ENCODE results near the gene GCSAML.

Gene GCSAML

DNA sequence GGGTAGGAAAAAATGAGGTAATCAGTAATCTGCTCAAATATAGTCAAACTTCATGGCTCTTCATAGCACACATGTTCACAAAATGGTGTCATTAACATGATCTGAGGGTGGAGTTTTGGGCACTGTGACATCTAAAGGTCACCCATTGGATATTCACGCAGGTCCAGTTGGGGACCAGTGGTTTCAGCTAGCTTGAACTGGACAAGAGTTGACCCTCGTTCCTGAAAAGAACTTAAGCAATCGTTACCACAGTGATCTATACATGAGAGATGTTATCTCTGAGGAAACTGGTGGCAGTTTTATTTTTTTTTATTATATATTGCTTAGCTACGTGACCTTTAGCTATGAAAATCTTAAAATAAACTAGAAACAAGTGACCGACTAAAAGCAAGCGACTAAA, 9.7 kb upstream of the GCSAML start:
- DNase-seq (ENCODE audit: low read depth in 1 of 2, low spot score in 1 of 2): no peak
- no peak for TF ChIP-seq JUND (IDR thresholded peaks at IDR 0.05; ENCODE audit: low read depth)
- in situ Hi-C loops (cut with HindIII; ENCODE audit: low pct_unique_long_range_greater_than_20kb, low sequenced_read_pairs): no loop called here

DNA sequence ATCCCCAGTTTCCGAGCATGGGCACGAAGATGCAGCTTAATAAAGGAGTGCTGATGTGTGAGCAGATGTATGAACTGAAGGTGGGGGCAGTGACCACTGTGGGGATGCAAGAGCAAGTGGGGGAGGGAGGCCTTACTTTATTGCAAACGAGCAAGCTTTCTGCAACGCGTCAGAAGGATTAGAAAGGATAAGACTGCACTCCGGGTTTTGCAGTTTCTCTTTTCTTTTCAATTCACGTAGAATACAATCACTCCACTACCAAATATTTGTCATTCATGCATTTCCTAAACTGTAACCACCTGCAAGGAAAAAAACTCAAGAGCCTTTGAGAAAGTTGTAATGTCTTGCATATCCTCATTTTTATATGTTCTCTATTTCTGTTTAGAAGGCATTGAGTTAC, 8.4 kb upstream of the GCSAML start:
- in situ Hi-C loops (cut with HindIII; ENCODE audit: low pct_unique_long_range_greater_than_20kb, low sequenced_read_pairs): no loop called here
- no peak for DNase-seq (ENCODE audit: low read depth in 1 of 2, low spot score in 1 of 2)
- TF ChIP-seq JUND (IDR thresholded peaks at IDR 0.05; ENCODE audit: low read depth): no peak

DNA sequence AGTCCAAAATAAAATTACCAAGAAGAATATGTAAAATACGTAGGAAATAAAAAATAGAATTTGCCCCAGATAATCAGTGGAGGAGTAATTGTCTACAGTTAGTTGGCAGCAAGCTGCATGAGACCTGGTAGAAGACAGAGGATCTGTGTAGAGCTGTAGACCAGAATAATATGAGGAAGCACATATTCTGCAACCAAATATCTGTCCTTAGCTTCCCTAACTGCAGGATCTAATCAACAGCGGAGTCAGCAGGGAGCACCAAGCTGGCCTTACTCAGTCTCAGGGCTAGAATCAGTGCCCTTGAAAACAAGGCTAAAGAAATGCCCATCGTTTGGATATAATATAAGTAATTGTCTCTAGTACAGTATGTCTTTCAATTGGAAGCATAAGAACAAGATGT, 6.1 kb upstream of the GCSAML start:
- in situ Hi-C loops (cut with HindIII; ENCODE audit: low pct_unique_long_range_greater_than_20kb, low sequenced_read_pairs): no loop called here
- no peak for DNase-seq (ENCODE audit: low read depth in 1 of 2, low spot score in 1 of 2)
- TF ChIP-seq JUND (IDR thresholded peaks at IDR 0.05; ENCODE audit: low read depth): no peak

DNA sequence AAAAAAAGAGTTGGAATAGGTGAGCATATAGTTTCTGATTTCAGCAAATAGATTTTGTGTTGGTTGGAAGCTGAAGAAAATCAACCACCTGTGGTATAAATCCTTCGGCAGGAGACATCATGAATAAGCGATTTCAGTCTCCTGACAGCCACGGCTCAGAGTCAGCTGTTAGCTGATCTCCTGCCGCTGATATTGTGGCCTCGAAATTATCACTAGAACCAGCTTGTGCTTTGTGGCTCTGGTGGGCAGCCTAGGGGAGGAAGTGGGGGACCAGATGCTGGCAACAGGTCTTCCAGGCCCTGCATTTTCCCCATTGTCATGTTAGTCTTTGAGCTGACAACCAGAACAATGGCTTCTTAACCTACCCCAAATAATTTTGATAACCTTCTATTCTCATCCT, 842 bp upstream of the GCSAML start:
- in situ Hi-C loops (cut with HindIII; ENCODE audit: low pct_unique_long_range_greater_than_20kb, low sequenced_read_pairs): no loop called here
- TF ChIP-seq JUND (IDR thresholded peaks at IDR 0.05; ENCODE audit: low read depth): no peak
- no peak for DNase-seq (ENCODE audit: low read depth in 1 of 2, low spot score in 1 of 2)

DNA sequence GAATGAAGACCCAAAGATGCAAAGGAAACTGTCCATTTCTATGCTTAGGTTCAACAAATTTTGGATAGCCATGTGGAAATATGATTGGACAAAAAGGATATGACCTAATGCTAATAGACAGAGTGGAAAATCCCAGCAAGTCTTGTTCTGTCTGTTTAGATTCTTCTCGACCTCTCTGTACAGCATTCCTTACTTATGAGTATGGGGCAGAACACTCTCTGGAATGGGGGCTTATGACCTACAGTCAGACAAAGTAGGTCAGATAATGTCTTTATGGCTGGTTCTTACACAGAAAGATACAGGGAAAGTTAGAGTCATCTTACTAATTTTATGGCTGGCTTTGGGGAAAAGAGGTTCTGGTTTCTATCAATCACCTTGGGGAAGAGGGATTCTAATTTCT, 2.8 kb downstream of the GCSAML start:
- in situ Hi-C loops (cut with HindIII; ENCODE audit: low pct_unique_long_range_greater_than_20kb, low sequenced_read_pairs): no loop called here
- no peak for DNase-seq (ENCODE audit: low read depth in 1 of 2, low spot score in 1 of 2)
- no peak for TF ChIP-seq JUND (IDR thresholded peaks at IDR 0.05; ENCODE audit: low read depth)

DNA sequence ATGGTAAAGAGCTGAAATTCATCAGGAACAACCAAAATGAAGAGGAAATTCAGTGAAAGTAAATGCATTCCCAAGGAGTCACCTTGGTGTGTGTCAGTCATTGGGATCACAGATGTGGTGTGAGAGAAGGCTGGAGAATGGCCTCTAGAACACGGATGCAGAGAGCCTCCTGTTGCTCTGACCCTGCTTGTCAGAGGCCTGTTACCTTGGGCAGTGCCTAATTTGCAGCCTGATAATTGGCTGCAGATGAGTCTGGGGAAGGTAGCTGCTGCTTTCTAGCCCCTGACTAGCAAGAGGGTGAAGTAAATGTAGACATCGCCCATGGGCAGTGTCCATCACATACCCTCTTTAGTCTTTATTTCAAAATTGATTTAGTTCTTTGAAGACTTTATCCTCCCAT, 3.3 kb downstream of the GCSAML start:
- no peak for TF ChIP-seq JUND (IDR thresholded peaks at IDR 0.05; ENCODE audit: low read depth)
- no peak for DNase-seq (ENCODE audit: low read depth in 1 of 2, low spot score in 1 of 2)
- in situ Hi-C loops (cut with HindIII; ENCODE audit: low pct_unique_long_range_greater_than_20kb, low sequenced_read_pairs): no loop called here

DNA sequence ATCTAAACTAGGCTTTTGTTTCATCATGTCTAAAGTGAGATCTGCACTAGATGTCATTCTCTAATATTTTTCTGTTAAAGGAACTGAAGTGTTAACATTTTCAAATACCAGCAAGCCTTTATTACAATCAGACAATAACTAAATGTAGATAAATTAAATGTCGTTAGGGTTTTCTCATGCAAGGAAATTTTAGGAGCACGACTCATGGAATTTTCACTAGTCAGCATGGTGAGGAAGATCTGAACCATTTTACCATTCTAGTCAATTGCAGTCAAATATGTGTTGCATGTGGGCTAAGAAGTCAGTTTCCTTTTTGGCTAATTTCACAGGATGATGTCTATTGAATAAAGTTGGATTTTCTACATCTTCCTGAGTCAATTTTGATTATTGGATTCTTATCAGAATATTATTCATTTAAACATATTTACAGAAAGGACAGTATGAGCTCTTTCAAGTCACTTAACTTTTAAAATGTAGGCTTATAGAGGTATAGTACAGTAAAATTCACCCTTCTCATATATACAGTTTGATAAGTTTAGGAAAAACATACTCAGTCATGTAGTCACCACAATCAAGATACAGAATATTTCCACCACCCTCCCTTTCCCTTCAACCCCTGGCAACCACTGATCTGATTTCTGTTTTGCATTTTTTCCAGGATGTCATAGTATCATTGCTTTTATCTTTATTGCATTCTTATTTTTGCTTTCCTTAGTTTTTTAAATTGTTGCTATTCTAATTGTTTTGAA, 9.2 kb downstream of the GCSAML start:
- in situ Hi-C loops (cut with HindIII; ENCODE audit: low pct_unique_long_range_greater_than_20kb, low sequenced_read_pairs): no loop called here
- DNase-seq (ENCODE audit: low read depth in 1 of 2, low spot score in 1 of 2): no peak
- TF ChIP-seq JUND (IDR thresholded peaks at IDR 0.05; ENCODE audit: low read depth): no peak

DNA sequence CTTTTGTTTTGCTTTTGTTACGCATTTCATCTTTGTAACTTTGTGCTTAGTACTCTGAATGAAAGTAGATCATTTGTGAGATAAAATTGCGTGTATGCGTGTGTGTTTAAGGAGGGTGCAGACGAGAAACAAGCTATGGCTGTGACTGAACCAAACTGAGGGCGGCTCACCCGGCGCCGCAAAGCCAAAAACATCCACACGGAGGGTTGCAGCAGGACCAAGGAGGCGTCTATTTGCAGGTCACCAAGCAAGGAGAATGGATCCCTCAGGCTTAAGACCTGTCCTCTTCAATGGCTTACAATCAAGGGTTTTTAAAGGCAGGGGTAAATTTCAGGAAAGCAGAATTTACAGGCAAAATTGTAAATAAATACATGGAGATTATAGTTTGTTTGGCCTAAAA, 12.8 kb downstream of the GCSAML start:
- no peak for TF ChIP-seq JUND (IDR thresholded peaks at IDR 0.05; ENCODE audit: low read depth)
- no peak for DNase-seq (ENCODE audit: low read depth in 1 of 2, low spot score in 1 of 2)
- in situ Hi-C loops (cut with HindIII; ENCODE audit: low pct_unique_long_range_greater_than_20kb, low sequenced_read_pairs): no loop called here

DNA sequence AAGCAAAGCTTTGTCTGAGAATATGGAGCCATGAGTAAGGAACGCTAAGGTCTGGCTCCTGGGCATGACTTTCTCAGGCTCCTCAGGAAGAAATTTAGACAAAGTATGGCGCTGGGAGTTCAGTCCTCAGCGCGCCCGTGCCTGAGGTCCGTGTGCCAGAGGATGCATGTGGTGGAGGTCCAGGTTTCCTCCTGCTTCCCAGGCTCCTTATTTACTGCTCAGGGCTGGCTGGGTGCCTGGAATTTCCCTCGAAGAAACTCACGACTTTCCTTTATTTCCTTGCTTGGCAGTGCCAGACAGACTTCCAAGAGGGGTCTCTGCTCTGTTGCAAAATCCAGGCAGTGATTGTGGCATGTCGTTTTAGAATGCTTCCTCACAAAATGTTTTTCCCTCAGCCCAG, 13.3 kb downstream of the GCSAML start:
- TF ChIP-seq JUND (IDR thresholded peaks at IDR 0.05; ENCODE audit: low read depth): no peak
- in situ Hi-C loops (cut with HindIII; ENCODE audit: low pct_unique_long_range_greater_than_20kb, low sequenced_read_pairs): no loop called here
- no peak for DNase-seq (ENCODE audit: low read depth in 1 of 2, low spot score in 1 of 2)

DNA sequence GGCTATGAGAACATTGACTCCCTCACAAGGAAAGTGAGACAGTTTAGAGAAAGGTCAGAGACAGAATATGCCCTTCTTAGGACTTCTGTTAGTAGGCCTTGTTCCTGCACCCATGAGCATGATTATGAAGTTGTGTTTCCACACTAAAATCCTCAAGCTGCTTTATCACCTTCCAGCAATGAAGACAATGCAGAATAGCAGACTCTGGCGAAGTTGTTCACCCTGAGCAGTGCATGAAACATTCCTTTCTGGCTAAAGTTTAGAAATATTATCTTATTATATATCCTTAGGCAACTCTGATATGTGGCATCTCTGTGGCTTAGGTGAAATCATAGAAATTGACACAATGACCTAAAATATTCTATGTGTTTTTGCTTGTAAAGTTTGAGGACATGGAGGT, 25.3 kb downstream of the GCSAML start:
- no peak for DNase-seq (ENCODE audit: low read depth in 1 of 2, low spot score in 1 of 2)
- in situ Hi-C loops (cut with HindIII; ENCODE audit: low pct_unique_long_range_greater_than_20kb, low sequenced_read_pairs): no loop called here
- no peak for TF ChIP-seq JUND (IDR thresholded peaks at IDR 0.05; ENCODE audit: low read depth)

DNA sequence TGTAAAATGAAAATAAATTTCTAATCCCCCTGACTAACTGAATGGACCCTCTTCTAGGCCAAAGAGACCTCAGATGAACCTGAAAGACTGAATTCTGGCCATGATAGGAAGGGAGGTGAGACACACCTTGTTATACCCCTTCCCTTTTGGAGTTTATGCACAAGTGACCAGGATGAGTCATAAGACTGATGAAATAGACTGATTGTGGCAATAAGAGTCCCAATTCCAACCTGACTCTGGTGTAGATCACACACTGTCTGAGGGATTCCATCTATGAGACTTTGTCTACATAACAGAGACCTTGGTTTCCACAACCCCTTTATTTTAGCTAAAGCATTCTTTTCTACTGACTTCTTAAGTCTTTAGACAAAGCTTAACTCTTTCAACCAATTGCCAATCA, 25.7 kb downstream of the GCSAML start:
- TF ChIP-seq JUND (IDR thresholded peaks at IDR 0.05; ENCODE audit: low read depth): no peak
- DNase-seq (ENCODE audit: low read depth in 1 of 2, low spot score in 1 of 2): no peak
- in situ Hi-C loops (cut with HindIII; ENCODE audit: low pct_unique_long_range_greater_than_20kb, low sequenced_read_pairs): no loop called here

DNA sequence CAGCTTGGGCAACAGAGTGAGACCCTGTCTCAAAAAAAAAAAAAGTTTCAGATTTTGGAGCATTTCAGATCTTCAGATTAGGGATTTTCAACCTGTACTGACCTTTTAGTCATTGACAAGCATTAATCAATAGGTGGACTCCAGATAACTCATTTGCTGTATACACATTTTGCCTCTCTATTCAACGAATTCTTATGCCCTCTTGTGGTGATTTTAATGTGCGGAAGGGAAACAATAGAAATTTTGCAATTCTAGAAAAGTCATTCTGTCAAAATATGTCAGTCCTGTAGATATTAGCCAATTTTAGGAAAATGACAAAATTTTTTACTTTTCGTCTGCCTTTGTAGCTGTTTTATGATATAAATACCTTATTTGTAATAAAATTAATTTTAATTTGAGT, 27.6 kb downstream of the GCSAML start:
- no peak for TF ChIP-seq JUND (IDR thresholded peaks at IDR 0.05; ENCODE audit: low read depth)
- in situ Hi-C loops (cut with HindIII; ENCODE audit: low pct_unique_long_range_greater_than_20kb, low sequenced_read_pairs): no loop called here
- DNase-seq (ENCODE audit: low read depth in 1 of 2, low spot score in 1 of 2): peak in 1 of 2 experiments; percentile 45

DNA sequence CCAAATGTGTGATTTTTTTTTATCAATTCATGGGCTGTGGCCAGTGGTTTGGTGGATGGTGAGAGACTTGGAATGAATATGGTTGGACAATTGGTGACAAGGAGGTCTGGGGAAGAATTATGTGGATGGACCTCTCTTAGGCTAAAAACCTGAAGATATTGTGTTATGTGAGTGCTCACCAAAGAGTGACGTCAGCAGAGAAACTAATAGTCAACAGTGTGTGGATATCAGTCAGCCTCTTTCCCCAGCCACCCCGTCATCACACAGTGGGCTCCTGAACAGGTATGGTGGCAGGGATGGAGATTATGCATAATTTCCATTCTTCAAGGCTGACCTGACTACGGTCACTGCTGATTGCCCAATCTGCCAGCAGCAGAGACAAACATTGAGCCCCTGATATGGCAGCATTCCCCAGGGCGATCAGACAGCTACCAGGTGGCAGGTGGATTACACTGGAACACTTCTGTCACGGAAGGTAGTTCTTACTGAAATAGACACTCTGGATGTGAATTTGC, 30.1 kb downstream of the GCSAML start:
- in situ Hi-C loops (cut with HindIII; ENCODE audit: low pct_unique_long_range_greater_than_20kb, low sequenced_read_pairs): no loop called here
- TF ChIP-seq JUND (IDR thresholded peaks at IDR 0.05; ENCODE audit: low read depth): no peak
- DNase-seq (ENCODE audit: low read depth in 1 of 2, low spot score in 1 of 2): no peak

DNA sequence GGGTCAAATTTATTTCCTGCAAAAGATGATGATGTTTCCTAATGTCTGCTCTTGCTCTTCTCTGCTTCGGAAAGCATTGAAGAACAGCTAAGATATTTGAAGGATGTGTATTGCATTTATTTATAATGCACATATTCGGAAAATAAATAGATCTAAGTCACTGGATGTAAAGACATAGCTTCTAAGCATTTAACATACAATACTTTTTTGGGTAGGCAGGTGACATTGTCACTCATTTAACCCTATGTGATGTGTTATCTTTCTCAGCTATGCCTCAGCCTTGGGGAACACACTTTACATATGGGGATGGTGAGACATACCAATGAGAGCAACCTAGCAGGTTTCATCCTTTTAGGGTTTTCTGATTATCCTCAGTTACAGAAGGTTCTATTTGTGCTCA, 39.1 kb downstream of the GCSAML start, which contains the start of gene OR2G2:
OR2G2 (plus strand) TSS at position 301 of the 400 bp plus-strand sequence; CDS start at position 301, 0 bp downstream.
- DNase-seq (ENCODE audit: low read depth in 1 of 2, low spot score in 1 of 2): no peak
- in situ Hi-C loops (cut with HindIII; ENCODE audit: low pct_unique_long_range_greater_than_20kb, low sequenced_read_pairs): no loop called here
- TF ChIP-seq JUND (IDR thresholded peaks at IDR 0.05; ENCODE audit: low read depth): no peak

Measured in T47D (cell line).